ENCODE results near the gene GLIPR2. TPM values are rescaled to one million over a fixed set of nuclear protein-coding genes. Genes with fewer than 3 reads are reported as not detected.

Gene GLIPR2
- total and polyA plus RNA-seq, 2 experiments from 2014 or later = 5.1 to 5.7 TPM

- H3K4me3 ChIP-seq = no peak overlapping the region
- no peaks in the 10 kb centered on the region for H3K9me2 ChIP-seq (ENCODE audit: insufficient read depth)
- H3K36me3 Mint-ChIP-seq (ENCODE audit: low read depth) = no peaks in the 10 kb centered on the region; the same call in 2 of the 3 replicates
- no peaks in the 10 kb centered on the region for H3K27me3 ChIP-seq (ENCODE audit: insufficient read depth)
- no peaks in the 10 kb centered on the region for H3K79me2 ChIP-seq (replicated peaks; ENCODE audit: insufficient read depth)
- H3K4me3 Mint-ChIP-seq = no peak overlapping the region; the same call in 2 of the 3 replicates
- no peaks in the 10 kb centered on the region for H3F3A ChIP-seq (replicated peaks; ENCODE audit: low read depth)
- no peak overlapping the region for H3K27ac ChIP-seq (ENCODE audit: low read depth)
- ATAC-seq (no peak), DNase-seq (ENCODE audit: low spot score) (no peak)
- H3K4me1 ChIP-seq (ENCODE audit: insufficient read depth) = 0 out of 2 replicates have a peak, but pooled peaks cover 3% of the 10 kb centered on the region
- no peaks in the 10 kb centered on the region for H3K9me3 Mint-ChIP-seq
- H3K36me3 ChIP-seq (ENCODE audit: insufficient read depth) = no peaks in the 10 kb centered on the region
- peaks cover 25% of the 10 kb centered on the region for H3K4me1 Mint-ChIP-seq
- peaks cover 2% of the 10 kb centered on the region for H3K27me3 Mint-ChIP-seq (ENCODE audit: insufficient read depth, low read depth, poor library complexity)
- H4K20me1 ChIP-seq (replicated peaks; ENCODE audit: insufficient read depth) = no peaks in the 10 kb centered on the region
- no peak overlapping the region for H3K4me2 ChIP-seq
- H2AFZ ChIP-seq = no peak overlapping the region
- H3K27ac Mint-ChIP-seq = no peak overlapping the region; the same call in 1 of the 2 replicates
- no peak for TF ChIP-seq POLR2AphosphoS5 (IDR thresholded peaks at IDR 0.05; ENCODE audit: low read depth)
- TF ChIP-seq NANOG (IDR thresholded peaks at IDR 0.05; ENCODE audit: borderline replicate concordance) = no peak
- no peak for TF ChIP-seq ETS1 (IDR thresholded peaks at IDR 0.05)
These were observed 34.4 kb upstream of the GLIPR2 start for GRCh38 chr9:36101916-36102741.

- DNase-seq (ENCODE audit: low spot score) (peak; percentile 94), ATAC-seq (peak; percentile 98)
- H3K4me1 ChIP-seq (ENCODE audit: insufficient read depth) = 0 out of 2 replicates have a peak, but pooled peaks cover 3% of the 10 kb centered on the region
- H3K9me2 ChIP-seq (ENCODE audit: insufficient read depth) = no peaks in the 10 kb centered on the region
- no peaks in the 10 kb centered on the region for H3F3A ChIP-seq (replicated peaks; ENCODE audit: low read depth)
- Mint-ChIP-seq H3K36me3 (ENCODE audit: low read depth) (no peaks in the 10 kb centered on the region; the same call in 2 of the 3 replicates), H3K4me3 (no peak overlapping the region), H3K27me3 (ENCODE audit: insufficient read depth, low read depth, poor library complexity) (no peaks in the 10 kb centered on the region), H3K4me1 (peaks cover 25% of the 10 kb centered on the region), H3K27ac (peak overlapping the region; percentile 43), H3K9me3 (no peaks in the 10 kb centered on the region)
- no peaks in the 10 kb centered on the region; the same call in 1 of the 2 replicates for H3K36me3 ChIP-seq (ENCODE audit: insufficient read depth)
- H3K4me3 ChIP-seq = no peak overlapping the region
- TF ChIP-seq CTCF (conservative IDR thresholded peaks at IDR 0.05; ENCODE audit: low read depth in 2 of 2) = peak; percentile 88 to 92
- TF ChIP-seq POLR2AphosphoS5 (IDR thresholded peaks at IDR 0.05; ENCODE audit: low read depth) = no peak
- TF ChIP-seq JUNB (IDR thresholded peaks at IDR 0.05; ENCODE audit: unreplicated experiment) = no peak
- TF ChIP-seq ZNF462 (CRISPR knock-in tag; IDR thresholded peaks at IDR 0.05) = peak; percentile 79
- TF ChIP-seq EZH2 (IDR thresholded peaks at IDR 0.05; ENCODE audit: low read depth, unreplicated experiment) = no peak
- TF ChIP-seq STAT1 (IDR thresholded peaks at IDR 0.05; ENCODE audit: unreplicated experiment) = no peak
- no peak for TF ChIP-seq ZNF114 (CRISPR knock-in tag; IDR thresholded peaks at IDR 0.05)
- H4K20me1 ChIP-seq (replicated peaks; ENCODE audit: insufficient read depth) = no peaks in the 10 kb centered on the region
- no peak overlapping the region for H3K4me2 ChIP-seq
- H3K27me3 ChIP-seq (ENCODE audit: insufficient read depth) = no peaks in the 10 kb centered on the region
- no peaks in the 10 kb centered on the region for H3K79me2 ChIP-seq (replicated peaks; ENCODE audit: insufficient read depth)
- no peak overlapping the region for H3K27ac ChIP-seq (ENCODE audit: low read depth)
- no peak overlapping the region for H2AFZ ChIP-seq
These were observed 33.6 kb upstream of the GLIPR2 start for GRCh38 chr9:36102742-36103495.

Measured in GM23338 (cell line).